ENCODE measurements around the gene DROSHA.

The DROSHA gene

GRCh38 chr5:31530541-31531265, 1.2 kb downstream of the DROSHA start:
- DNase-seq (ENCODE audit: low read depth in 2 of 2) = no peak

- DNase-seq (ENCODE audit: low read depth in 2 of 2) = no peak
Observed at GRCh38 chr5:31523041-31523440, 8.9 kb downstream of the DROSHA start.

- no peak for DNase-seq (ENCODE audit: low read depth in 2 of 2)
Observed at GRCh38 chr5:31516802-31517201, 15.1 kb downstream of the DROSHA start.

GRCh38 chr5:31511305-31511704, 20.6 kb downstream of the DROSHA start:
- no peak for DNase-seq (ENCODE audit: low read depth in 2 of 2)

GRCh38 chr5:31504529-31504928, 27.4 kb downstream of the DROSHA start:
- DNase-seq (ENCODE audit: low read depth in 2 of 2) = no peak

GRCh38 chr5:31502506-31502905, 29.4 kb downstream of the DROSHA start:
- DNase-seq (ENCODE audit: low read depth in 2 of 2) = no peak

GRCh38 chr5:31500256-31500655, 31.6 kb downstream of the DROSHA start:
- DNase-seq (ENCODE audit: low read depth in 2 of 2) = no peak

- no peak for DNase-seq (ENCODE audit: low read depth in 2 of 2)
Observed at GRCh38 chr5:31496891-31497290, 35.0 kb downstream of the DROSHA start.

GRCh38 chr5:31496301-31496700, 35.6 kb downstream of the DROSHA start:
- DNase-seq (ENCODE audit: low read depth in 2 of 2) = no peak

GRCh38 chr5:31495336-31495735, 36.6 kb downstream of the DROSHA start:
- no peak for DNase-seq (ENCODE audit: low read depth in 2 of 2)

- DNase-seq (ENCODE audit: low read depth in 2 of 2) = no peak
Observed at GRCh38 chr5:31492869-31493268, 39.0 kb downstream of the DROSHA start.

- no peak for DNase-seq (ENCODE audit: low read depth in 2 of 2)
Observed at GRCh38 chr5:31487506-31487905, 44.4 kb downstream of the DROSHA start.

GRCh38 chr5:31486441-31486840, 45.5 kb downstream of the DROSHA start:
- no peak for DNase-seq (ENCODE audit: low read depth in 2 of 2)

GRCh38 chr5:31485376-31486207, 46.3 kb downstream of the DROSHA start:
- no peak for DNase-seq (ENCODE audit: low read depth in 2 of 2)

- no peak for DNase-seq (ENCODE audit: low read depth in 2 of 2)
Observed at GRCh38 chr5:31481531-31482165, 50.2 kb downstream of the DROSHA start.

GRCh38 chr5:31479706-31480105, 52.2 kb downstream of the DROSHA start:
- DNase-seq (ENCODE audit: low read depth in 2 of 2) = no peak

- no peak for DNase-seq (ENCODE audit: low read depth in 2 of 2)
Observed at GRCh38 chr5:31478901-31479300, 53.0 kb downstream of the DROSHA start.

- no peak for DNase-seq (ENCODE audit: low read depth in 2 of 2)
Observed at GRCh38 chr5:31477971-31478370, 53.9 kb downstream of the DROSHA start.

GRCh38 chr5:31477516-31477915, 54.4 kb downstream of the DROSHA start:
- DNase-seq (ENCODE audit: low read depth in 2 of 2) = no peak

- DNase-seq (ENCODE audit: low read depth in 2 of 2) = no peak
Observed at GRCh38 chr5:31476738-31477141, 55.2 kb downstream of the DROSHA start.

- DNase-seq (ENCODE audit: low read depth in 2 of 2) = no peak
Observed at GRCh38 chr5:31471916-31472315, 60.0 kb downstream of the DROSHA start.

GRCh38 chr5:31471040-31471439, 60.9 kb downstream of the DROSHA start:
- DNase-seq (ENCODE audit: low read depth in 2 of 2) = no peak

GRCh38 chr5:31470608-31471007, 61.3 kb downstream of the DROSHA start:
- no peak for DNase-seq (ENCODE audit: low read depth in 2 of 2)

Measured in stimulated activated CD8-positive, alpha-beta memory T cell treated with anti-CD3 and anti-CD28 coated beads, Interleukin-7, amount 100 ng/mL, for 1 hour (primary cell).